B cell (primary cell): Measurements from ENCODE around the gene TSPAN17.

Experiments
- EZH2 ChIP-seq: IDR thresholded peaks from 2 replicates; pipeline ENCODE4 v1.6.1; 2012; ENCODE audit warnings: borderline replicate concordance, low read depth, mild to moderate bottlenecking, moderate library complexity, low read length; ENCODE audit not compliant: insufficient read depth, poor library complexity, severe bottlenecking
- TF ChIP-seq, protein P1 (sequence below): fragments of 200-600 bp; IDR thresholded peaks from one replicate; pipeline ENCODE4 v1.8.0; 2022; ENCODE audit warnings: antibody characterized with exemption, mild to moderate bottlenecking

DNA sequence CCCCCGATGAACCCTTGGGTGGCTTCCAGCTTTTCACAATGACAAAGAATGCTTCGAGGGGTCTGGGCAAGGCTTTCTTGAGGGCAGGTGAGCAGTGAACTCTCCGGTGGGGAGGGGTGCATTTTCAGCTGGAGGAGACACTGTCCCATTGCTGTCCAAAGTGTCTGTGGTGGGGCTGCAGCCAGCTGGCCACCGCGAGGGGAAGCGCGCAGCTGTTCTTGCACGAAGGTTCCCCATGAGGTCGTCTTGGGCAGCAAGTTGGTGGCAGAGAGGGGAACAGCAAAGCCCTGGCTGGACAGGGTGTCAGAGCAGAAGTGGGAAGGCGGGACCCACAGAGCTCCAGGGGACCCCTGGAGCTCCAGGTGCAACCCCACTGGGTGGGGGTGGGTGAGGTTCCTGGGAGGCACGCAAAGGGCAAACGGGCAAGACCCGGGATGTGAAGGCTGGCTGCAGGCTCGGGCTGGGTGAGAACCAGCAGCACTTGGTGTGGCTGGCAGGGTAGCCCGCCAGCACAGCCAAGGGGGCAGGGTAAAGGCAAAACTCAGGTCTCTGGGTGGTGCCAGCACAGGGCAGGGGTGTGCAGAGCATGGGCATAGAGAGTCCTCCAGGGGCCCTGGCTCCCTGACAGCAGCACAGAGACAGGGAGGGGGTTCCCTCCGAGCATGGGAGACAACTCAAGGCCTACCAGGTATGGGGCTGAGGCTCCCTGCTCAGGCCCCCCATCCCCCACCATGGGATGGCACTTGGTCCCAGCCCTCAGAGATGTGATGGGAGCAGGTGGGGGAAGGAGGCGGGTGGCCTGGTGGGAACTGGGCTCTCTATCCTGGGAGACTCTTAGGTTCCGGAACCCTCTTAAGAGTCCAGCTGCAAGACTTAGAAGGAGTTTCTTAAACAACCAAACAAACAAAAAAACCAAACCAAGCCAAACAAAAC is 26.6 kb downstream of the TSPAN17 start:
- TF ChIP-seq, protein P1, sequence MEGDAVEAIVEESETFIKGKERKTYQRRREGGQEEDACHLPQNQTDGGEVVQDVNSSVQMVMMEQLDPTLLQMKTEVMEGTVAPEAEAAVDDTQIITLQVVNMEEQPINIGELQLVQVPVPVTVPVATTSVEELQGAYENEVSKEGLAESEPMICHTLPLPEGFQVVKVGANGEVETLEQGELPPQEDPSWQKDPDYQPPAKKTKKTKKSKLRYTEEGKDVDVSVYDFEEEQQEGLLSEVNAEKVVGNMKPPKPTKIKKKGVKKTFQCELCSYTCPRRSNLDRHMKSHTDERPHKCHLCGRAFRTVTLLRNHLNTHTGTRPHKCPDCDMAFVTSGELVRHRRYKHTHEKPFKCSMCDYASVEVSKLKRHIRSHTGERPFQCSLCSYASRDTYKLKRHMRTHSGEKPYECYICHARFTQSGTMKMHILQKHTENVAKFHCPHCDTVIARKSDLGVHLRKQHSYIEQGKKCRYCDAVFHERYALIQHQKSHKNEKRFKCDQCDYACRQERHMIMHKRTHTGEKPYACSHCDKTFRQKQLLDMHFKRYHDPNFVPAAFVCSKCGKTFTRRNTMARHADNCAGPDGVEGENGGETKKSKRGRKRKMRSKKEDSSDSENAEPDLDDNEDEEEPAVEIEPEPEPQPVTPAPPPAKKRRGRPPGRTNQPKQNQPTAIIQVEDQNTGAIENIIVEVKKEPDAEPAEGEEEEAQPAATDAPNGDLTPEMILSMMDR = no peak
- no peak for TF ChIP-seq EZH2
